Esophagus squamous epithelium (tissue), 5 donors: Measurements from ENCODE around the gene WDR59. TPM values are rescaled to one million over a fixed set of nuclear protein-coding genes. Genes with fewer than 3 reads are reported as not detected.

Source experiments
- DNase-seq: peaks from one replicate; lab custom pipeline; 2025; lab: John Stamatoyannopoulos, UW
- H3K27ac ChIP-seq, 4 donors: fragments of 200-600 bp; sonication (generic); one replicate each; pipeline ENCODE4 v1.5.1; 2016 to 2019; ENCODE audit warnings: mild to moderate bottlenecking in 1 of 4
- H3K27me3 ChIP-seq, 4 donors: fragments of 200-600 bp; sonication (generic); 1 replicate in 3 of 4; 2 replicates in 1 of 4; pipeline versions ENCODE4 v1.5.1 to v1.6.0; 2017 to 2021; ENCODE audit warnings: antibody characterized with exemption in 1 of 4
- H3K36me3 ChIP-seq, 3 donors: fragments of 200-600 bp; sonication (generic); one replicate each; pipeline ENCODE4 v1.5.1; 2016 to 2019
- H3K4me1 ChIP-seq, 3 donors: fragments of 200-600 bp; sonication (generic); one replicate each; pipeline ENCODE4 v1.5.1; 2017 to 2019
- H3K4me3 ChIP-seq, 4 donors: fragments of 200-600 bp; sonication (generic); 1 replicate in 3 of 4; 2 replicates in 1 of 4; pipeline ENCODE4 v1.5.1; 2016 to 2019; ENCODE audit warnings: mild to moderate bottlenecking in 2 of 4, moderate library complexity in 1 of 4
- H3K9me3 ChIP-seq, 3 donors: fragments of 200-600 bp; sonication (generic); one replicate each; pipeline ENCODE4 v1.5.1; 2016 to 2019
- CTCF ChIP-seq, 6 experiments: fragments of 450-650 bp in 4 of 6; fragments of 200-600 bp in 2 of 6; sonication (generic) in 2 of 6; IDR thresholded peaks; one replicate each; pipeline ENCODE4 v1.5.1; 2016 to 2019; ENCODE audit warnings: antibody characterized with exemption in 6 of 6, mild to moderate bottlenecking in 4 of 6, moderate library complexity in 4 of 6
- POLR2A ChIP-seq, 4 donors: fragments of 450-650 bp; IDR thresholded peaks; one replicate each; pipeline ENCODE4 v1.6.1; 2017; ENCODE audit warnings: antibody characterized with exemption in 4 of 4, mild to moderate bottlenecking in 4 of 4, moderate library complexity in 3 of 4
- WGBS, 2 donors: methylation state at CpG; one replicate each; pipeline ENCODE4 v1.1.5; 2018; 5-methylcytosine and 5-hydroxymethylcytosine counted together
- intact Hi-C: fragments of 100-400 bp; cut with DNase I; formaldehyde crosslinking; loops from one replicate; pipeline ENCODE4 v1.15.0; 2022
- total RNA-seq, 4 donors: library from RNA; depleted of rRNA; stranded (reverse); fragments of >200 nt; gene quantifications; one replicate each; pipeline ENCODE4 v1.1.0, GENCODE V29; 2016
- donor health status: DM: yes; HTN: yes; CAD: no.

The WDR59 gene
- total RNA-seq, 4 donors from 2014 or later, result 9.8 to 25.1 (median 22.2) TPM

- Histone ChIP-seq H3K9me3 (no peaks in the 10 kb centered on the region), H3K27me3 (no peaks in the 10 kb centered on the region), H3K27ac (no peak overlapping the region), H3K4me1 (peaks cover 0 to 4% (median 0%) of the 10 kb centered on the region in 3 donors), H3K36me3 (peaks cover 8 to 94% (median 15%) of the 10 kb centered on the region in 3 donors), H3K4me3 (no peak overlapping the region)
- DNase-seq, result no peak
- TF ChIP-seq CTCF (IDR thresholded peaks at IDR 0.05), result no peak
- TF ChIP-seq POLR2A (IDR thresholded peaks at IDR 0.05), result no peak
- 79 to 81% methylated on average over 4 of the region's 4 CpGs for WGBS, 2 donors
- intact Hi-C loops, result no loop called here
These were observed 33.2 kb downstream of the WDR59 start for GRCh38 chr16:74951681-74952080.

GRCh38 chr16:74951206-74951605, 33.7 kb downstream of the WDR59 start:
- no peak for DNase-seq
- Histone ChIP-seq H3K27me3 (no peaks in the 10 kb centered on the region), H3K4me1 (peaks cover 0 to 4% (median 0%) of the 10 kb centered on the region in 3 donors), H3K9me3 (no peaks in the 10 kb centered on the region), H3K27ac (no peak overlapping the region), H3K4me3 (no peak overlapping the region), H3K36me3 (peaks cover 8 to 94% (median 18%) of the 10 kb centered on the region in 3 donors)
- TF ChIP-seq CTCF (IDR thresholded peaks at IDR 0.05), result no peak
- no peak for TF ChIP-seq POLR2A (IDR thresholded peaks at IDR 0.05)
- intact Hi-C loops, result no loop called here
- 90 to 91% methylated on average over 11 of the region's 11 CpGs for WGBS, 2 donors

GRCh38 chr16:74950511-74950910, 34.4 kb downstream of the WDR59 start:
- peaks cover 0 to 4% (median 0%) of the 10 kb centered on the region in 3 donors for H3K4me1 ChIP-seq
- H3K36me3 ChIP-seq, result peaks cover 8 to 94% (median 18%) of the 10 kb centered on the region in 3 donors
- no peak overlapping the region for H3K27ac ChIP-seq
- TF ChIP-seq CTCF (IDR thresholded peaks at IDR 0.05), result no peak
- DNase-seq, result no peak
- no peaks in the 10 kb centered on the region for H3K9me3 ChIP-seq
- no CpG with 5 or more reads among the region's 7 CpGs for WGBS, 2 donors
- no peaks in the 10 kb centered on the region for H3K27me3 ChIP-seq
- intact Hi-C loops, result no loop called here
- H3K4me3 ChIP-seq, result no peak overlapping the region

- no peak overlapping the region for H3K27ac ChIP-seq
- TF ChIP-seq POLR2A (IDR thresholded peaks at IDR 0.05), result no peak
- H3K27me3 ChIP-seq, result no peaks in the 10 kb centered on the region
- no peak overlapping the region for H3K4me3 ChIP-seq
- H3K9me3 ChIP-seq, result no peaks in the 10 kb centered on the region
- no peak for DNase-seq
- intact Hi-C loops, result no loop called here
- H3K4me1 ChIP-seq, result peaks cover 0 to 4% (median 0%) of the 10 kb centered on the region in 3 donors
- WGBS, 2 donors, result 90 to 100% methylated on average over 3 of the region's 3 CpGs
- H3K36me3 ChIP-seq, result peaks cover 8 to 94% (median 23%) of the 10 kb centered on the region in 3 donors
These were observed 35.6 kb downstream of the WDR59 start for GRCh38 chr16:74949309-74949708.

- Histone ChIP-seq H3K27me3 (no peaks in the 10 kb centered on the region), H3K36me3 (peaks cover 3 to 100% (median 30%) of the 10 kb centered on the region in 3 donors), H3K9me3 (no peaks in the 10 kb centered on the region), H3K4me1 (no peaks in the 10 kb centered on the region), H3K27ac (no peak overlapping the region), H3K4me3 (no peak overlapping the region)
- DNase-seq, result no peak
- WGBS, 2 donors, result 94 to 95% methylated on average over 6 of the region's 6 CpGs
- no peak for TF ChIP-seq POLR2A (IDR thresholded peaks at IDR 0.05)
- no peak for TF ChIP-seq CTCF (IDR thresholded peaks at IDR 0.05)
- intact Hi-C loops, result no loop called here
These were observed 40.5 kb downstream of the WDR59 start for GRCh38 chr16:74944466-74944865.
